Neural progenitor cell (in vitro differentiated cells): ENCODE measurements around the gene L2HGDH.

ENCODE experiments used
- CTCF ChIP-seq: fragments of 200-600 bp; sonication (generic); IDR thresholded peaks from 2 replicates; pipeline ENCODE4 v1.5.1; 2017; ENCODE audit warnings: antibody characterized with exemption, mild to moderate bottlenecking
- EZH2 ChIP-seq: fragments of 200-600 bp; sonication (generic); IDR thresholded peaks from 2 replicates; pipeline ENCODE4 v1.6.1; 2017; ENCODE audit warnings: antibody characterized with exemption, mild to moderate bottlenecking, moderate library complexity
- EZH2phosphoT487 ChIP-seq: fragments of 200-600 bp; sonication (generic); IDR thresholded peaks from 2 replicates; pipeline ENCODE4 v1.6.1; 2017; ENCODE audit warnings: antibody characterized with exemption

GRCh38 chr14:50263321-50263720 is 48.7 kb downstream of the L2HGDH start:
- TF ChIP-seq CTCF (no peak), EZH2phosphoT487 (no peak), EZH2 (no peak)
